IPS-15b (cell line): ENCODE measurements around the gene AOPEP.
"Not testable (repeated sequence)": the region's sequence is repeated elsewhere in the genome, so short reads cannot be mapped to it uniquely, and the experiment has no call there.

Source experiments
- H3K27me3 ChIP-seq: one replicate; pipeline ENCODE4 v1.6.1; 2013; ENCODE audit warnings: low read length; ENCODE audit not compliant: control insufficient read depth, insufficient read depth
- H3K36me3 ChIP-seq: one replicate; pipeline ENCODE4 v1.6.1; 2013; ENCODE audit warnings: low read length; ENCODE audit not compliant: control insufficient read depth, insufficient read depth
- H3K4me1 ChIP-seq: one replicate; pipeline ENCODE4 v1.6.1; 2013; ENCODE audit warnings: mild to moderate bottlenecking, low read length; ENCODE audit not compliant: control insufficient read depth, insufficient read depth
- H3K4me3 ChIP-seq: one replicate; pipeline ENCODE4 v1.5.1; 2013; ENCODE audit warnings: low read depth, low read length
- H3K9ac ChIP-seq: one replicate; pipeline ENCODE4 v1.6.1; 2013; ENCODE audit warnings: low read depth, mild to moderate bottlenecking, low read length
- H3K9me3 ChIP-seq: one replicate; pipeline ENCODE4 v1.6.1; 2013; ENCODE audit warnings: mild to moderate bottlenecking, low read length; ENCODE audit not compliant: control insufficient read depth, insufficient read depth

The AOPEP gene

GRCh38 chr9:95008151-95008771 lies 281.8 kb downstream of the AOPEP start:
- no peak overlapping the region for H3K4me3 ChIP-seq
- no peaks in the 10 kb centered on the region for H3K4me1 ChIP-seq
- peaks cover 28% of the 10 kb centered on the region for H3K27me3 ChIP-seq
- no peaks in the 10 kb centered on the region for H3K9me3 ChIP-seq
- no peaks in the 10 kb centered on the region for H3K36me3 ChIP-seq
- H3K9ac ChIP-seq, result no peak overlapping the region

GRCh38 chr9:95009459-95009858 lies 283.0 kb downstream of the AOPEP start:
- Histone ChIP-seq H3K27me3 (peaks cover 17% of the 10 kb centered on the region), H3K4me3 (no peak overlapping the region), H3K36me3 (no peaks in the 10 kb centered on the region), H3K4me1 (no peaks in the 10 kb centered on the region), H3K9me3 (no peaks in the 10 kb centered on the region), H3K9ac (no peak overlapping the region)

GRCh38 chr9:95010431-95010838 lies 283.9 kb downstream of the AOPEP start:
- Histone ChIP-seq H3K9me3 (no peaks in the 10 kb centered on the region), H3K4me3 (no peak overlapping the region), H3K36me3 (no peaks in the 10 kb centered on the region), H3K9ac (no peak overlapping the region), H3K4me1 (no peaks in the 10 kb centered on the region), H3K27me3 (peaks cover 15% of the 10 kb centered on the region)

GRCh38 chr9:95012035-95012708 lies 285.7 kb downstream of the AOPEP start:
- H3K4me3 ChIP-seq, result no peak overlapping the region
- H3K9ac ChIP-seq, result no peak overlapping the region
- H3K36me3 ChIP-seq, result no peaks in the 10 kb centered on the region
- H3K27me3 ChIP-seq, result peaks cover 4% of the 10 kb centered on the region
- H3K9me3 ChIP-seq, result no peaks in the 10 kb centered on the region
- H3K4me1 ChIP-seq, result no peaks in the 10 kb centered on the region

- no peak overlapping the region for H3K4me3 ChIP-seq
- H3K9me3 ChIP-seq, result no peaks in the 10 kb centered on the region
- H3K27me3 ChIP-seq, result peaks cover 2% of the 10 kb centered on the region
- no peaks in the 10 kb centered on the region for H3K4me1 ChIP-seq
- no peaks in the 10 kb centered on the region for H3K36me3 ChIP-seq
- no peak overlapping the region for H3K9ac ChIP-seq
These were observed 286.4 kb downstream of the AOPEP start for GRCh38 chr9:95012902-95013301.

- peaks cover under 1% of the 10 kb centered on the region for H3K36me3 ChIP-seq
- H3K27me3 ChIP-seq, result no peaks in the 10 kb centered on the region
- H3K4me1 ChIP-seq, result no peaks in the 10 kb centered on the region
- no peak overlapping the region for H3K4me3 ChIP-seq
- H3K9ac ChIP-seq, result no peak overlapping the region
- H3K9me3 ChIP-seq, result no peaks in the 10 kb centered on the region
These were observed 288.4 kb downstream of the AOPEP start for GRCh38 chr9:95014917-95015316.

GRCh38 chr9:95015569-95015968 lies 289.1 kb downstream of the AOPEP start:
- Histone ChIP-seq H3K4me1 (no peaks in the 10 kb centered on the region), H3K4me3 (no peak overlapping the region), H3K27me3 (no peaks in the 10 kb centered on the region), H3K9me3 (no peaks in the 10 kb centered on the region), H3K9ac (no peak overlapping the region), H3K36me3 (peaks cover 3% of the 10 kb centered on the region)

GRCh38 chr9:95017062-95017461 lies 290.6 kb downstream of the AOPEP start:
- Histone ChIP-seq H3K36me3 (peaks cover 3% of the 10 kb centered on the region), H3K4me1 (no peaks in the 10 kb centered on the region), H3K9ac (no peak overlapping the region), H3K4me3 (no peak overlapping the region), H3K27me3 (no peaks in the 10 kb centered on the region), H3K9me3 (no peaks in the 10 kb centered on the region)

GRCh38 chr9:95017661-95018060 lies 291.2 kb downstream of the AOPEP start:
- H3K9ac ChIP-seq, result no peak overlapping the region
- H3K36me3 ChIP-seq, result peaks cover 3% of the 10 kb centered on the region
- no peaks in the 10 kb centered on the region for H3K9me3 ChIP-seq
- H3K27me3 ChIP-seq, result no peaks in the 10 kb centered on the region
- no peak overlapping the region for H3K4me3 ChIP-seq
- H3K4me1 ChIP-seq, result no peaks in the 10 kb centered on the region

- Histone ChIP-seq H3K27me3 (no peaks in the 10 kb centered on the region), H3K9ac (no peak overlapping the region)
These were observed 291.8 kb downstream of the AOPEP start for GRCh38 chr9:95018099-95018936.

GRCh38 chr9:95020644-95021043 lies 294.1 kb downstream of the AOPEP start:
- H3K9me3 ChIP-seq, H3K36me3 ChIP-seq, H3K4me3 ChIP-seq, H3K9ac ChIP-seq, H3K27me3 ChIP-seq, H3K4me1 ChIP-seq: not testable (repeated sequence)

More at GRCh38 chr9:95018099-95018936, 291.8 kb downstream of the AOPEP start:
- Histone ChIP-seq H3K4me1 (no peaks in the 10 kb centered on the region), H3K9me3 (no peaks in the 10 kb centered on the region), H3K36me3 (peaks cover 3% of the 10 kb centered on the region), H3K4me3 (no peak overlapping the region)
